GM18873 (cell line): Measurements from ENCODE around the gene CAVIN4.

Experiments used
- ATAC-seq: cut with Tn5 transposase; IDR thresholded peaks from one replicate; pipeline ENCODE4 v1.9.1; 2021; ENCODE audit warnings: mild to moderate bottlenecking, moderate library complexity, moderate number of reproducible peaks; ENCODE audit not compliant: unreplicated experiment, low FRiP score

CAVIN4 gene, protein sequence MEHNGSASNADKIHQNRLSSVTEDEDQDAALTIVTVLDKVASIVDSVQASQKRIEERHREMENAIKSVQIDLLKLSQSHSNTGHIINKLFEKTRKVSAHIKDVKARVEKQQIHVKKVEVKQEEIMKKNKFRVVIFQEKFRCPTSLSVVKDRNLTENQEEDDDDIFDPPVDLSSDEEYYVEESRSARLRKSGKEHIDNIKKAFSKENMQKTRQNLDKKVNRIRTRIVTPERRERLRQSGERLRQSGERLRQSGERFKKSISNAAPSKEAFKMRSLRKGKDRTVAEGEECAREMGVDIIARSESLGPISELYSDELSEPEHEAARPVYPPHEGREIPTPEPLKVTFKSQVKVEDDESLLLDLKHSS

DNA sequence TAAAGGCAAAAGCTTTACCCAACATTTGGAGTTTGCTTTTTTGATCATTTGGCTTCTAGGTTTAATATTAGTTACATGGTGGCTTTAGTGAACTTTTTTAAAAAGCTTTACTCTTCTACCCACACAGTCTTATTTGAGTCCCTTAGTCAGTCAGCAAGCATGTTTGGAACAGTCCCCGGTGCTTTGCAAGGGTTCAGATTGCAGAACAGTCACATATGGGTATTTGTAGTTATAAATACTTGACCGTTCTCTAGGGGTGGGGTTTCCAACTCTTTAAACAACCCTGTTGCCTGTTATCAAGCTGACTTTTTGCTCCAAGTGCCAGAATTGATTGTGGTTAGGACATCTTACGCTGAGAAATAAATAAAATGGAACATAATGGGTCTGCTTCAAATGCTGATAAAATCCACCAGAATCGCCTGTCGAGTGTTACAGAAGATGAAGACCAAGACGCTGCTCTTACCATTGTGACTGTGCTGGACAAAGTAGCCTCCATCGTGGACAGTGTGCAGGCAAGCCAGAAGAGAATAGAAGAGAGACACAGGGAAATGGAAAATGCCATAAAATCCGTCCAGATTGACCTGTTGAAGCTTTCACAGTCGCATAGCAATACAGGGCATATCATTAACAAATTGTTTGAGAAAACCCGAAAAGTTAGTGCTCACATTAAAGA is at the start of gene CAVIN4:
CAVIN4 (plus strand) TSS at position 304 of the 673 bp plus-strand sequence; CDS start at position 369, 65 bp downstream.
- no peak for ATAC-seq

DNA sequence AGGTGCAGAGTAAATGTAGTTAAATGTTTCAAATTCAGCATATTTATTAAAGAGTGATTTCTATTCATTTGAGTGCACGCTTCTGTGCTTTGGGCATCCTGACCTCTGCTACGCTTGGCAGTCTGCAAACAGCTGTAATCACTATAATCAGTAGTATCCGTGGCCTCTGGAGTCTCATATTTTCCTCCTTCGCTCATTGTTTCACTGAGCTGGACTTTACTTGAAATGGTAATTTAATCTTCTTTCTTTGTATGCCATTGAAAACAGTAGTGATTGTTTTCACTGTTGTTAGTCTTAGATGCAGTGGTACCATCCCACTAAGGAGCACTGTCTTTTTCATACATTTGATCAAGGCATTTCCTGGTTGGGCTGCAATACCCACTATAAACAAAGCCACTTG is 43.5 kb upstream of the CAVIN4 start:
- no peak for ATAC-seq

DNA sequence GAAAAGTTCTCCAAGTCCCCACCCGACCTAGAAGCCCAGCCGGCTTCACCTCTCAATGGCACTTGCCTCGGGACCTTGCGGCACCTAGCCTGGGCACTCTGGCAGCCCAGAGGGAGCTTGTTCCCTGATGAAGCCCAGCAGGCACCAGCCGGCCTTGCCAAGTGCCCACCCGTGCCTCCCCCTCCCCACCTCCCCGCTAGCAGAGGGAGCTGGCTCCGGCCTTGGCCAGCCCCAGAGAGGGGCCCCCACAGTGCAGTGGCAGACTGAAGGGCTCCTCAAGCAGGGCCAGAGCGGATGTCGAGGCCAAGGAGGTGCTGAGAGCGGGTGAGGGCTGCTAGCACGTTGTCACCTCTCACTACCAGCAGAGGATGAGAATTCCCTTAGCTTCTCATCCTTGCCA is 37.6 kb upstream of the CAVIN4 start:
- no peak for ATAC-seq

DNA sequence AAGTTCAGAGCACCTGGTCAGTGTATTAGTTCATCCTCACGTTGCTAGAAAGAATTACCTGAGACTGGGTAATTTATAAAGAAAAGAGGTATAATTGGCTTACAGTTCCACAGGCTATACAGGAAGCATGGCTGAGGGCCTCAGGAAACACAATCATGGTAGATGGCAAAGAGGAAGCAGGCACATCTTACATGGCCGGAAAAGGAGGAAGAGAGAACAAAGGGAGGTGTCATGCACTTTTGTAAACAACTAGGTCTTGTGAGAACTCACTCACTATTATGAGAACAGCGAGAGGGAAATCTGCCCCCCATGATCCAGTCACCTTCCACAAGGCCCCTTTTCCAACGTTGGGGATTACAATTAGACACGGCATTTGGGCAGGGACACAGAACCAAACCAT is 28.8 kb upstream of the CAVIN4 start:
- ATAC-seq: no peak

DNA sequence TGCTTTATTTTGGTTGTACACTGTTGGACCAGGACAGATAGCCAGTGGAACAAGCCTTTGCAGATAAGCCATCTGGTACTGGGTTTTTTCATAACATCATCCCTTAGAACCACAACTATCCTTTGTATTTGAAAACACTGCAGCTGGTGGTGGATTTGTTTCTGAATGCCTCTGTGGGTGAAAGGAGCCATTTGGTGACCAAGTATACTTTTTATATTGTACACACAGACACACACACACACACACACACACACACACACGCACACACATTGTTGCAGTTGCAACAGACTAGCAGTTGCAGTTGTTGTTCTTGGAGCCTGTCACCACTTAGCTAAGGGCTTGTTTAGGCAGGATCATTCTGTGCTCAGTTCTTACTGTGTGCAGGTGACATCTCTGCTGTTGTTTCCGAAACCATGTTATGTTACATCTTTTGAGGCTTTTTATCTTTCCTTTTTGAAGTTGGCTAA is 22.9 kb upstream of the CAVIN4 start:
- no peak for ATAC-seq

DNA sequence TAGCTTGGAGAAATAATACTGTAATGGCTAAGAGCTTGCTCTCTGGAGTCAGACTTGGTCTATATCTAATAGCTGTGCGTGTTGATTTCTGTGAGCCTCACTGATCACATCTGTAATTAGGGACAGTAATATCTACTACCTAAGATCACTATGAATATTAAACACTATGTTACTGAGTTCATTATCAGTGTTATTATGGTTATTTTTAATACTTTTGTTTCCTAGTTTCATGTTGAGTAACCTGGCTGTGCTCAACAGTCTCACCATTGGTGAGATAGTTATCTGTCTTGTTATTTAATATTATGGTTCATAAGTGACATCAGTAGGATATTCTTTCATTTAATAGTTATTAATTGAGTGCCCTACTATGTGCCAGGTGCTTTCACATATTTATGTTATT is 22.4 kb upstream of the CAVIN4 start:
- ATAC-seq: no peak

DNA sequence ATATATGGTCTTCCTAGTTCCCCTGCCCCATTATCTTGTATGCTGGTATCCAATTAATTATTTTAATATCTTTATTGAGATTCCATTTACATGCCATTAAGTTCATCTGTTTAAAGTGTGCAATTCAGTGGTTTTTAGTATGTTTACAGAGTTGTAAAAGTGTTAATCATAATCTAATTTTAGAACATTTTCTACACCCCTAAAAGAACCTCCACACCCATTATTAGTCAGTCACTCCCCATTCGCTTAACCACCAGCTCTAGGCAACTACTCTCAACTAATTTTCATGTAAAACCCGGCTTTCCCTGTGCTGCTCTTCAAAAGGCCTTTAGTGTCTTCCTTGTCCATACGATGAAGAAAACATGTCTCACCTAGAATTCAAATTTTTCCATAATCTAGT is 20.8 kb upstream of the CAVIN4 start:
- no peak for ATAC-seq

DNA sequence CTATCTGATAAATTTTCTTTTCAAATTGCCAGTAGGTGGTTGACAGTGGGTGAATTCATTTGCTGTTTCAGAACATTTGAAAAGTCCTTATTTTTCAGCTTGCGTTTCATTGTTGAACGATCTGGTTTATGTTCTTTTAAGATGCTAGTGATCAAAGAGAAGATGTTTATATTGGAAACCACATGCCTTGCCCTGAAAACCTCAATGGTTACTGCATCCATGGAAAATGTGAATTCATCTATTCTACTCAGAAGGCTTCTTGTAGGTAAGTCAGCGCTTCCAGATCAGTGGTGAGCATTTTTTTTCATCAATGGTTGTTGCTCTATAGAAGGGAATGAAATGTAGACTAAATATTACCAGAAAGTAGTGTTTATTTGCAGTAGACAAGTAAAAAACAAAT is 16.6 kb upstream of the CAVIN4 start:
- ATAC-seq: no peak

DNA sequence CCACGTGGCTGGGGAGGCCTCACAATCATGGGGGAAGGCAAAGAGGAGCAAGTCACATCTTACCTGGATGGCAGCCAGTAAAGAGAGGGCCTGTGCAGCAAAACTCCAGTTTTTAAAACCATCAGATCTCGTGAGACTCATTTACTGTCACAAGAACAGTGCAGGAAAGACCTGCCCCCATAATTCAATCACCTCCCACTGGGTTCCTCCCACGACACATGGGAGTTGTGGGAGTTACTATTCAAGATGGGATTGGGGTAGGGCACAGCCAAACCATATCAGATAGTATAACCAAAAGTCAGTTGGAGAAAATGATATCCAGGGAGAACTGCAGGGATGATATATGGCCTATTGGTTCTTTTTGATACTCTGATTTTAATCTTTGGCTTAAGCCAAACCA is 10.0 kb upstream of the CAVIN4 start:
- ATAC-seq: no peak

DNA sequence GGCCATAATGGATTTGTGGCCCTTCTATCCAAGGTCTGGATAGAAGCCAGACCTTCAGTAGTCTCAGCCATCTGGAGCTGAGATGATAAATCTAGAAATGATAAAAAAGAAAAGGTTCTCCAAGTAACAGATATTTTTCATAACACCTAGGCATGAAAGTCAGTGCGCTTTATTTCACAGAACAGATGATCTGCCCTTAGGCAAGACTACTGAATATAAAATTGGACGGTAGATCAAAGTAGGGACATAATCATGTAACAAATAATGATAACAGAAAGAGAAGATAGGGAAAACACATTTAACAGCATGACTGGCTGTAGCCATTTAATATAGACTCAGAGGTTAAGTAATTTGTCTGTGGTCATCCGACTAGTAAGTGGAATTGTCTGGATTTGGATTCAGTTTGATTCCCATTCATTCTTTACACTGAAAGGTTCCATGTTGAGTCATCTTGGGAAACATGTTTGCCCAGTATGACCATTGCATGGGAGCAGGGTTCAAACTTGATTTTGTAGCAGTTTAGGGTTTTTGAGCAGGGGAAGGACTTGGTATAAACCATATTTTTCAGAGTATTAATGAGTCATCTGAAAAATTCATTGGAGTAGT is 4.1 kb upstream of the CAVIN4 start:
- ATAC-seq: no peak

DNA sequence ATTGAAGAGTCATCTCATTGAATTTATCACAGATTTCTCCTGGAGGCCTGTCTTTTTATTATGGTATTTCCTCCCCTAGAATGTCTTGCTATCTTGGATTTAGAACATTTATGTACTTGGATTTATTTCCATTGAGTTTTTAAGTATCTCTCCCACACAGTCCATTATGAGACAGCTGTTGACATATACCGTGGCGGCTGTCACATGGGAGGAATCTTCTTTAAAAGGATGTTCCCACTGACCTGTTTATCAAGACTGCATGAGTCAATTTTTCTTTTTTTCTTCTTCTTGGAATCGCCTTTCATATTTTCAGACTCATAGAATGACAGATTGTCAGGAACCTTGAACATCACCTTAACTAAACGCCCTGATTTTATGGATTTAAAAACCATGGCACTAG is 2.9 kb upstream of the CAVIN4 start:
- no peak for ATAC-seq

DNA sequence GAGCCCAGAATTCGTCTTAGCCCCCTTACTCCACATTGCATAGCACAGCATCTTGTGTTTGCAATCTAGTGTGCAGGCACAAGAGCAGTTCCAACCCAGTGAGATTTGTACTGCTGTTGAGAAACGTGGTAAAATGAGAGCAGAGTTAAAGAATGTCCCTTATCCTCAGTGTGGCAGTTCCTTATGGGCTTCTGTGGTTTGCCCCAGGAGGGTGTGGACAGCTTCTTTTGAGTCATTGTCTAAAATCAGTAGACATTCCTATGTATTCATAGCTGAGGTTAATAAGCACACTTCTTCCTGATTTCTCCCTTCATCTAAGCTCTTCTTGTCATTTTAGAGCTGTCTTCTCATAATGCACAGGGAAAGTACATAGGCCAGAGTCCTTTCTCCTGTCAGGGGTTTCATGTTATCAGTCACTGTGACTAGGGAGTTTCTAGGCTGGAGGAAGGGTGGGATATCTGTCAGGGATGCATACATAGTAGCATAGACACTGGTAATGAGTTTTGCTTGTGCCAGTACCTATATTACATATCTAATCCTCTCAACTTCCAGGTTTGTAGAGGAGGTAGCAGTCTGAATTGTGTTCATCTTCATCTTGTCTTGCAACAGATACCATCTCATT is 2.0 kb upstream of the CAVIN4 start:
- no peak for ATAC-seq

DNA sequence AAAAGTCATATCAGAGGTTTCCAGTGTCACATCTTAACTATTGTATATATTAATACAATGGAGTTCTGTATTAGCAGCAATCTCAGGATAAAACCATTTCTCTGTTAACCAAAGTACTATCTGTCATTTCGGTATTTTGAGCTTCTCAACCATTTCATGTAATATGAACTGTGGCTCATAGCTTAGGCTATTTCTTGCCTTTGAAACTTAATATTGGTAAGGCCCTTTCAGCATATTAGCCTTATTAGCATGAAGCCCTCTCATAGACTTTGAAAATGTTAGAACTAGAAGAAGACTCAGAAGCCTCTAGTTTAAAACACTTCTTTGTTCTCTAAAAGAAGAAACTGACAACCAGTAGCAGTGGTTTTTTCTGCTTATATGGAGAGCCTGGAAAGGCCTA is 731 bp downstream of the CAVIN4 start:
- no peak for ATAC-seq

DNA sequence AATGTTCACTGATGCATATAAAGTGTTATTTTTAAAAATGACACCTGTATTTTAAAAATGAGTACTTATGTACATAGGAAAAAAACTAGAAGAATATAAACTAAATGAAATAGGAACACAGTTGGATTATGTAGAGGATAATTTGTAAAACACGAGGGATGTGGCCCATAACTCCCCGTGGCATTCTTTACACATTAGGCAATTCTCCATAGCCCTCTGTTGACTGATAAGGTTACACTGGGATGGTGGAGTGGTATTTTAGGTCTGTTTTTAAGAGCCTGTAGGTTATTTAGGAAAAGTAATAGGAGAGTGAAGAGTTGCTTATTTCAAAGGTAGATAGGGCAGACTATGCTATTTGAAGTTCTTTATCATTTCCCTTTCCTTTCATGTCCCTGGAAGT is 1.8 kb downstream of the CAVIN4 start:
- ATAC-seq: no peak

DNA sequence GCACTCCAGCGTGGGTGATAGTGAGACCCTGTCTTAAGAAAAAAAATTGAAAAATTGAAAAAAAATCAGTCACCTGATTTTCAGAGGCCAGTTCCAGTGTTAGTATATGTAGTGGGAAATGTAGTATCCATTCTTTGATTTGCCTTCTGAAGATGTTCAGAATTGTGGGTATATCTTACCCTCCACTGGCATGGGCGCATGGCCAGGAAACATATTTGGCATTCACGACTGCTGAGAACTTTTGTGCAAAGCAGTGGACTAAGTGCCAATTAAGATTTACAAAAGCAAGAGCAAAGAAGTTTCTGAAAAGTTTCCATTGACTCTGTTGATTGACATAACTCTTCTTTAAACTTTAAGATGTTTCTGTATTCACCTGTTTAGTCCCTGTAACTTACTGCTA is 2.4 kb downstream of the CAVIN4 start:
- no peak for ATAC-seq

DNA sequence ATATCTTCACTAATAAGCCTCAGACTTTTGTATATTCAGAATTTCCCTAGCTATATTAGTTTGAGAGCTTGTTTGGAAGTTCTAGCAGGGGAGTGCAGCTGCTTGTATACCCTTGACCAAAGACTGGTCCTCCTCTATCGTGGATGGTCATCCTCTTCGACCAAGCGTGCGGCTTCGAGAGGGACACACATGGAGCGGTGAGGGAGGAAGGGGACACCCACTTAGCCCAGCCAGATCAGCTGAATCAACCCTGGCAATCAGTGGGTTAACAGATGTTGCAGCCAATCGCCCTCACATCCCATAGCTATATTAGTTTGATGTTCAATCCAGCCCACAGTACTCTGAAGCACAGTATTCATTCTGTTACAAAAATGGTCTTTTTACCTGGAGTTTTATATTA is 3.2 kb downstream of the CAVIN4 start:
- ATAC-seq: no peak

DNA sequence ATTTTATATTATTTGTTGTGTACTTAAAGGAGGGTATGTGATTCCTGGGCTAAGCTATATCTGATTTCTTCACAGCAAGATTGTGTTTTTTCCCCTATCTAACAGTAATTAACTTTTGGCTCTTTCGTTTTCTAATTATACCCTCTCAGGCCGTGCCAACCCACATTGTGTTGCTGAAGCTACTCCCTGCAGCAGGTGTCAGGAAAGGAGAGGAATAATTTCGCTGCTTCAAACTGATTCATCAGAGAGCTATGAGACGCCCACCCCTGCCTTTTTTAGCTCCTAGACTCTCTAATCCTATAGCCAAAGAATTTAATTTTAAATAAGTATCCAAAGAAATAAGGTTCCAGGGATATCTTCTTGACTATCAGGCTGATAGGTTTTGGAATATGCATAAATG is 3.8 kb downstream of the CAVIN4 start:
- ATAC-seq: no peak

DNA sequence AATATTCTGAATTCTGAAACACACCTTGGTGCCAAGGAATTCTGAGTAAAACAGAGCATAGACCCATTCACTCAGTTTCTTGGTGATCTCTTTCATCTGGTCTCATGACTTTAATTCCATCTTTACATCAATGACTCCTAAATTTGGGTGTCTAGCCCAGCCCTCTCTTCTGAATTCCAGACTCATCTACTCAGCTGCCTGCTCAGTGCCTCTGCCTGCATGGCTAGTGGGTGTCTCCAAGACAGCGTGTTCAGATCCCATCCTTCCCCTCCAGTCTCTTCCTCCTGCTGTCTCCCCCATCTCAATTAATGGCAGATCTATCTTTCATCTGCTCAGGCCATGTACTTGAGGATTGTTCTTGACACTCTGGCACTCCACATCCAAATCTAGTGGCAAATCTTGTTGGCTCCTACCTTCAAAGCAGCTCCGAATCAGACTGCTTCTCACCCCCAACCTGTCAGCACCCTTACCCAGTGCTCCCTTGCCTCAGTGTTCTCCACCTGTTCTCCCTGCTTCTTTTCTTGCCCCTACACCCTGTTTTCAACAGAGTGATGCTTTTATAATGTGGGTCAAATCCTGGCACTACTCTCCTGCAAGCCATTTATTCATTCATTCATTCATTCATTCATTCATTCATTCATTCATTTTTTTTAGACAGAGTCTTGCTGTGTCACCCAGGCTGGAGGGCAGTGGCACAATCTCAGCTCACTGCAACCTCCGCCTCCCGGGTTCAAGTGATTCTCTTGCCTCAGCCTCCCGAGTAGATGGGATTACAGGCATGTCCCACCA is 5.3 kb downstream of the CAVIN4 start:
- ATAC-seq: no peak

DNA sequence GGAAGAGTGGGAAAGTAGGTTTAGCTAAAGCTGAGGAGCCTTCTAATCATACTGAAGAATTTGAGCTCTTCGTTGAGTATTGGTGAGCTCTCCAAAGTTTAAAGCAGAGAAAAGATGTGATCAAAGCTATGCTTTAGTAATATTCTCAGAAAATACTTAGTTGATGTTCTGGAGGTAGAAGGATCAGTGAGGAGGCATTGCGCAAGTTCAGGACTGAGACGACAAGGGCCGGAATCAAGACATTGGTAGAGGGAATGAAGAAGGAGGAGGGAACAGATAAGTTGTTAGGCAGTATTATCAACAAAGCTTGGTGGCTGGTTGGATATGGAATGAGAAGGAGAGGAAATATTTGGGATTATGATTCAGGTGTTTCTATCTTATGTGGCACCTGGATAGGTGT is 7.1 kb downstream of the CAVIN4 start:
- ATAC-seq: no peak

DNA sequence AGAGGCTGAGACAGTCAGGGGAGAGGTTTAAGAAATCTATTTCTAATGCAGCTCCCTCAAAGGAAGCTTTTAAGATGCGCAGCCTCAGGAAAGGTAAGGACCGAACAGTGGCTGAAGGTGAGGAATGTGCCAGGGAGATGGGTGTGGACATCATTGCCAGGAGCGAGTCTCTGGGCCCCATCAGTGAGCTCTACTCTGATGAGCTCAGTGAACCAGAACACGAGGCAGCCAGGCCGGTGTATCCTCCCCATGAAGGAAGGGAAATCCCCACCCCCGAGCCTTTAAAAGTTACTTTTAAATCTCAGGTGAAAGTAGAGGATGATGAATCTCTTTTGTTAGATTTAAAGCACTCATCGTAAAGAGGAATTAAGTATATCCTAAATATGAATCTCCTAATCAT is 8.2 kb downstream of the CAVIN4 start:
- no peak for ATAC-seq
